WTC11 (cell line): ENCODE results near the gene CCN6. TPM values are rescaled to one million over a fixed set of nuclear protein-coding genes. Genes with fewer than 3 reads are reported as not detected.

Experiments
- ATAC-seq: fragments of 200-7000 bp; cut with Tn5 transposase; 2 replicates; pipeline ENCODE4 v1.10.0; 2021; ENCODE audit warnings: mild to moderate bottlenecking, moderate library complexity
- CTCF ChIA-PET: fragments of 300-600 bp; sonication (Branson Sonifier 250); formaldehyde crosslinking; loops from one replicate; lab custom pipeline; 2021; ENCODE audit warnings: antibody characterized with exemption; lab: Charles Lee
- POLR2A ChIA-PET: fragments of 350-600 bp; sonication (Branson Sonifier 250); formaldehyde crosslinking; loops from one replicate; lab custom pipeline; 2021; ENCODE audit warnings: antibody characterized with exemption; lab: Charles Lee
- DNase-seq: peaks from one replicate; pipeline ENCODE4 v3.0.0; 2021; ENCODE audit warnings: low spot score
- H3K27ac Mint-ChIP-seq: 2 replicates; pipeline ENCODE4 v1.8.0; 2021; ENCODE audit warnings: mixed read lengths
- H3K27me3 Mint-ChIP-seq: 2 replicates; pipeline ENCODE4 v1.8.0; 2021; ENCODE audit warnings: low read depth, mild to moderate bottlenecking, moderate library complexity, mixed read lengths
- H3K36me3 Mint-ChIP-seq: 2 replicates; pipeline ENCODE4 v1.8.0; 2021; ENCODE audit warnings: mixed read lengths
- H3K4me1 Mint-ChIP-seq: 2 replicates; pipeline ENCODE4 v1.8.0; 2022; ENCODE audit warnings: mixed read lengths
- H3K4me3 Mint-ChIP-seq: 2 replicates; pipeline ENCODE4 v1.8.0; 2021; ENCODE audit warnings: mild to moderate bottlenecking, moderate library complexity, mixed read lengths
- H3K9me3 Mint-ChIP-seq: 2 replicates; pipeline ENCODE4 v1.8.0; 2021; ENCODE audit warnings: mixed read lengths
- CDX4 ChIP-seq: fragments of 250-450 bp; sonication (Bioruptor Pico); IDR thresholded peaks from 2 replicates; pipeline ENCODE4 v1.9.0; 2021; ENCODE audit warnings: moderate library complexity, mild to moderate bottlenecking, inconsistent platforms, borderline replicate concordance
- CREM ChIP-seq: sonication (generic); formaldehyde crosslinking; IDR thresholded peaks from 2 replicates; pipeline ENCODE4 v1.8.1; 2022; ENCODE audit warnings: mild to moderate bottlenecking, missing genetic modification reagents, moderate library complexity
- E2F1 ChIP-seq: sonication (generic); formaldehyde crosslinking; IDR thresholded peaks from 2 replicates; pipeline ENCODE4 v1.8.0; 2022; ENCODE audit warnings: mild to moderate bottlenecking, missing genetic modification reagents
- E2F4 ChIP-seq: sonication (generic); formaldehyde crosslinking; IDR thresholded peaks from 2 replicates; pipeline ENCODE4 v1.8.1; 2022; ENCODE audit warnings: low read depth, mild to moderate bottlenecking, moderate library complexity, missing genetic modification reagents, borderline replicate concordance
- ESRRA ChIP-seq: sonication (generic); formaldehyde crosslinking; IDR thresholded peaks from 2 replicates; pipeline ENCODE4 v1.8.1; 2022; ENCODE audit warnings: mild to moderate bottlenecking, missing genetic modification reagents, borderline replicate concordance
- ETV6 ChIP-seq: sonication (generic); formaldehyde crosslinking; IDR thresholded peaks from 2 replicates; pipeline ENCODE4 v1.8.1; 2022; ENCODE audit warnings: mild to moderate bottlenecking, missing genetic modification reagents
- FOXP4 ChIP-seq: sonication (generic); formaldehyde crosslinking; IDR thresholded peaks from 2 replicates; pipeline ENCODE4 v1.8.0; 2022; ENCODE audit warnings: mild to moderate bottlenecking, missing genetic modification reagents
- IRF1 ChIP-seq: sonication (generic); formaldehyde crosslinking; IDR thresholded peaks from 2 replicates; pipeline ENCODE4 v1.8.0; 2023; ENCODE audit warnings: missing genetic modification reagents
- IRF2 ChIP-seq: sonication (generic); formaldehyde crosslinking; IDR thresholded peaks from 2 replicates; pipeline ENCODE4 v1.8.0; 2022; ENCODE audit warnings: low read depth, missing genetic modification reagents, borderline replicate concordance
- MAX ChIP-seq: sonication (generic); formaldehyde crosslinking; IDR thresholded peaks from 2 replicates; pipeline ENCODE4 v1.8.0; 2022; ENCODE audit warnings: mild to moderate bottlenecking, missing genetic modification reagents
- MLX ChIP-seq: sonication (generic); formaldehyde crosslinking; IDR thresholded peaks from 2 replicates; pipeline ENCODE4 v1.8.1; 2023; ENCODE audit warnings: mild to moderate bottlenecking, missing genetic modification reagents, moderate library complexity
- MXD4 ChIP-seq: fragments of 250-450 bp; sonication (Bioruptor Pico); IDR thresholded peaks from 2 replicates; pipeline ENCODE4 v1.8.0; 2021; ENCODE audit warnings: mild to moderate bottlenecking, moderate library complexity, borderline replicate concordance
- PRDM15 ChIP-seq: sonication (generic); formaldehyde crosslinking; IDR thresholded peaks from 2 replicates; pipeline ENCODE4 v1.8.0; 2022; ENCODE audit warnings: missing genetic modification reagents
- SP1 ChIP-seq: sonication (generic); formaldehyde crosslinking; conservative IDR thresholded peaks from 2 replicates; pipeline ENCODE4 v1.8.1; 2022; ENCODE audit warnings: missing genetic modification reagents
- STAT6 ChIP-seq: sonication (generic); formaldehyde crosslinking; conservative IDR thresholded peaks from 2 replicates; pipeline ENCODE4 v1.8.1; 2023; ENCODE audit warnings: mild to moderate bottlenecking, low read depth, missing genetic modification reagents, moderate library complexity
- TCF7 ChIP-seq: sonication (generic); formaldehyde crosslinking; IDR thresholded peaks from 2 replicates; pipeline ENCODE4 v1.8.0; 2022; ENCODE audit warnings: mild to moderate bottlenecking, low read depth, missing genetic modification reagents, moderate library complexity
- USF2 ChIP-seq: sonication (generic); formaldehyde crosslinking; IDR thresholded peaks from 2 replicates; pipeline ENCODE4 v1.8.1; 2023; ENCODE audit warnings: mild to moderate bottlenecking, missing genetic modification reagents, moderate library complexity
- ZMAT4 ChIP-seq: fragments of 250-450 bp; sonication (Bioruptor Pico); IDR thresholded peaks from 2 replicates; pipeline ENCODE4 v1.9.0; 2021; ENCODE audit warnings: mild to moderate bottlenecking
- ZNF232 ChIP-seq: sonication (generic); formaldehyde crosslinking; IDR thresholded peaks from 2 replicates; pipeline ENCODE4 v1.8.0; 2022; ENCODE audit warnings: mild to moderate bottlenecking, missing genetic modification reagents
- ZNF671 ChIP-seq: fragments of 250-450 bp; sonication (Bioruptor Pico); IDR thresholded peaks from 2 replicates; pipeline ENCODE4 v1.8.0; 2021; ENCODE audit warnings: mild to moderate bottlenecking
- total RNA-seq: library from RNA; stranded (reverse); gene quantifications from 3 replicates; pipeline ENCODE4 v1.2.3, GENCODE V29; 2021

CCN6 gene
- total RNA-seq, 1 experiment from 2014 or later: not detected

- no peak for TF ChIP-seq USF2 (CRISPR knock-in tag)
- TF ChIP-seq ESRRA: no peak
- TF ChIP-seq SP1 (CRISPR knock-in tag): no peak
- no peak for TF ChIP-seq E2F4 (CRISPR knock-in tag)
- TF ChIP-seq IRF2 (CRISPR knock-in tag): no peak
- no peak for TF ChIP-seq CDX4
- TF ChIP-seq IRF1 (CRISPR knock-in tag): no peak
- no peak for TF ChIP-seq E2F1 (CRISPR knock-in tag)
- no peak for TF ChIP-seq ZNF232 (CRISPR knock-in tag)
- no peak for TF ChIP-seq TCF7 (CRISPR knock-in tag)
- TF ChIP-seq ZNF671 (CRISPR knock-in tag): no peak
- no peak for TF ChIP-seq ETV6 (CRISPR knock-in tag)
- TF ChIP-seq CREM (CRISPR knock-in tag): no peak
- TF ChIP-seq FOXP4 (CRISPR knock-in tag): no peak
Observed at GRCh38 chr6:112005013-112005371, 48.9 kb upstream of the CCN6 start (continued).

GRCh38 chr6:112007254-112007653 is 46.6 kb upstream of the CCN6 start:
- no peaks in the 10 kb centered on the region for H3K9me3 Mint-ChIP-seq
- H3K4me3 Mint-ChIP-seq: no peak overlapping the region
- 0 out of 2 replicates have a peak, but pooled peaks cover 5% of the 10 kb centered on the region for H3K4me1 Mint-ChIP-seq
- H3K27ac Mint-ChIP-seq: no peak overlapping the region
- DNase-seq: no peak
- no peak for ATAC-seq
- peaks cover 2% of the 10 kb centered on the region for H3K27me3 Mint-ChIP-seq
- ChIA-PET CTCF (interaction anchor here (1.0 to 1.2 kb wide), 2 partner anchors 27 to 36 kb away, joined by 3 to 4 read pairs; no protein-coding TSS in a partner anchor), POLR2A (no interaction called here)
- H3K36me3 Mint-ChIP-seq: no peaks in the 10 kb centered on the region
- no peak for TF ChIP-seq MLX
- TF ChIP-seq STAT6 (CRISPR knock-in tag): no peak
- no peak for TF ChIP-seq PRDM15 (CRISPR knock-in tag)
- TF ChIP-seq ZMAT4 (CRISPR knock-in tag): no peak
- TF ChIP-seq MAX (CRISPR knock-in tag): no peak
- no peak for TF ChIP-seq MXD4 (CRISPR knock-in tag)
